Neural progenitor cell (in vitro differentiated cells): Measurements from ENCODE around the gene CTDP1.

Source experiments
- EZH2phosphoT487 ChIP-seq: fragments of 200-600 bp; sonication (generic); IDR thresholded peaks from 2 replicates; pipeline ENCODE4 v1.6.1; 2017; ENCODE audit warnings: antibody characterized with exemption
- TF ChIP-seq, protein P1 (sequence below): fragments of 200-600 bp; sonication (generic); IDR thresholded peaks from 2 replicates; pipeline ENCODE4 v1.5.1; 2017; ENCODE audit warnings: antibody characterized with exemption, mild to moderate bottlenecking

DNA sequence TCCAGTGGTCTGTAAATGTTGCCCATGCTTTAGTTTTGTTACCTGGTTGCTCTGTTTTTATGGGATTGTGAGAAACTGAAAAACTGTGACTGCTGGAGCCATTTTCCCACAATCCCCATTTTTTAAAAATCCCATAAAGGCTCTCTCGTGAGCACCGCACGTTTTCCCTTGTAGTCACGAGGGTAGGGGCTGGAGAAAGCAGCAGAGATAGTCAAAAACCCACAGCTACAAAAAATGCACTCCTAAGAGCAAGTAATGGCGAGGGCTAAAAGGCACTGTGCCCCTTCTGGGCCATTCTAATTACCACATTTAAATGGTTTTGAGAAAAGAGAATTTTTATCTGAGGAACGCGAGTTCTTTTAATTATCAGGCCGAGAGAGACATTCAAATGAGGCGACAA is 1.8 kb upstream of the CTDP1 start:
- TF ChIP-seq, protein P1, sequence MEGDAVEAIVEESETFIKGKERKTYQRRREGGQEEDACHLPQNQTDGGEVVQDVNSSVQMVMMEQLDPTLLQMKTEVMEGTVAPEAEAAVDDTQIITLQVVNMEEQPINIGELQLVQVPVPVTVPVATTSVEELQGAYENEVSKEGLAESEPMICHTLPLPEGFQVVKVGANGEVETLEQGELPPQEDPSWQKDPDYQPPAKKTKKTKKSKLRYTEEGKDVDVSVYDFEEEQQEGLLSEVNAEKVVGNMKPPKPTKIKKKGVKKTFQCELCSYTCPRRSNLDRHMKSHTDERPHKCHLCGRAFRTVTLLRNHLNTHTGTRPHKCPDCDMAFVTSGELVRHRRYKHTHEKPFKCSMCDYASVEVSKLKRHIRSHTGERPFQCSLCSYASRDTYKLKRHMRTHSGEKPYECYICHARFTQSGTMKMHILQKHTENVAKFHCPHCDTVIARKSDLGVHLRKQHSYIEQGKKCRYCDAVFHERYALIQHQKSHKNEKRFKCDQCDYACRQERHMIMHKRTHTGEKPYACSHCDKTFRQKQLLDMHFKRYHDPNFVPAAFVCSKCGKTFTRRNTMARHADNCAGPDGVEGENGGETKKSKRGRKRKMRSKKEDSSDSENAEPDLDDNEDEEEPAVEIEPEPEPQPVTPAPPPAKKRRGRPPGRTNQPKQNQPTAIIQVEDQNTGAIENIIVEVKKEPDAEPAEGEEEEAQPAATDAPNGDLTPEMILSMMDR = no peak
- TF ChIP-seq EZH2phosphoT487 = no peak
